ENCODE results near the gene MACO1.
"Not testable (repeated sequence)": the region's sequence is repeated elsewhere in the genome, so short reads cannot be mapped to it uniquely, and the experiment has no call there.

Gene MACO1

DNA sequence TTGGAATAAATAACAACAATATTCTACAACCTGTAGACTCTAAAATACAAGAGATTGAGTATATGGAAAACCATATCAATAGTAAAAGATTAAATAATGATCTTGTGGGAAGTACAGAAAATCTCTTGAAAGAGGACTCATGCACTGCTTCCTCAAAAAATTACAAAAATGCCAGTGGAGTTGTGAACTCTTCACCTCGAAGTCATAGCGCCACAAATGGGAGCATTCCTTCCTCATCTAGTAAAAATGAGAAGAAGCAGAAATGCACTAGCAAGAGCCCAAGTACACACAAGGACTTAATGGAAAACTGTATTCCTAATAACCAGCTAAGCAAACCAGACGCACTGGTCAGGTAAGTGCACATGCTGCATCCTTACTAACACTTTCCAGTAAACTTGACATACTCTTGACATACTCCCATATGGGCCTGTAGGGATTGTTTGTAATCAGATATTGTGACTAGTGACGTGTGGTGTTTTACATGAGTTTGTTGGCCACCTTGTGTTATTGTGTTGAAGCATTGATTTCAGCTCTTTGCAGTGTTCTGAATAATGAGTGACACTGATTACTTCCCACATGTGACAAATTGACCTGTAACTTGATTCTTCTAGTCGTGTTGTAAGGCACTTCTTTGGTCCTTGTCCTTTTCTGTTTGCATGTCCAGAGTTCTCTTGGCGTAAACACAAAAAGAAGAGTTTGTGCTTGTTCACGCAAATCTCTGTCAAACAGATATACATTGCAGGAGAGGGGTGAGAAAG lies 28.0 kb downstream of the MACO1 start:
- DNase-seq: no peak

DNA sequence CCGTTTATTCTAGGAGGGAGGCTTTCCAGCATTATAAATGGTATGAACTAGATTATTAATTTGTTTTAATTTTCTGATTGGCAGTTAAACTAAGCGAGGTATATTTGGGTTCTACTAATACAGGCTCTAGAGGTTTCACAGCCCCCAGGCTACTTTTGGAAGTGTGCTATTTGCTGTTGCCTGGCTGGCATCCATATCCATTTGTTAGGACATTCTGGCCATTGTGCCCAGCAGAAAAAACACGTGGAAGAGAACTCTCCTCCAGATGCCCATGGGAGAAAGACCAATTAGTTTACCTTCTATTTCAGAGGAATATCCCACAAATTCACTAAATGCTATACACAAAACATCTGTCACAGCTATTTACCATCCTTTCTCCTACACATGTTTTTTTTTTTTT lies 29.3 kb downstream of the MACO1 start:
- no peak for DNase-seq

DNA sequence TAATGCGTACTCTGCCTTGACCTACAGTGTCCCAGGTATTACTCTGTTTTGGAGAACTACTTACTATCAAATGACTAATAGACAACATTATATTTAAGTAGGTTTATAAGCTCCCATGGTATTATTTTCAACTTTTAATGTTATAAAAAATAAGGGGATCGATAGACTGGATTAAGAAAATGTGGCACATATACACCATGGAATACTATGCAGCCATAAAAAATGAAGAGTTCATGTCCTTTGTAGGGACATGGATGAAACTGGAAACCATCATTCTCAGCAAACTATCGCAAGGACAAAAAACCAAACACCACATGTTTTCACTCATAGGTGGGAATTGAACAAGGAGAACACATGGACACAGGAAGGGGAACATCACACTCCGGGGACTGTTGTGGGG lies 30.1 kb downstream of the MACO1 start:
- not testable (repeated sequence) for DNase-seq

DNA sequence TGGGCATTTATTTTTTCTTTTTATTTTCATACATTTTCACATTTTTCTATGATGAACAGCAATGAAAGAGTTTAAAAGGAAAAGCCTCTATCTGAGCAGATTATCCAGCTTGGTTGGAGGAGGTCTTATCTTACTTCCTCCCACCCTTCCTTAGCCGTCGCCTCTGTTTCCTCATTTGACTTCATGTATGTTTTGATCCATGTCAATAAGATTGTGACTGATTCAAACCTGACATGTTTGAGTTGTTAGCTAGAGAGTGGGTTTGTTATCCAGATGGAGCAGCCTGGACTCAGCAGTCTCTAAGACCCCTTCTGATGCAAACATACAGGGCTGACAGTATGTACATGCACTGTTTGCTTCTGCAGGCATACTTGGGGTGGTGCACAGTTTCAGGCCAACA lies 31.2 kb downstream of the MACO1 start:
- DNase-seq: no peak

DNA sequence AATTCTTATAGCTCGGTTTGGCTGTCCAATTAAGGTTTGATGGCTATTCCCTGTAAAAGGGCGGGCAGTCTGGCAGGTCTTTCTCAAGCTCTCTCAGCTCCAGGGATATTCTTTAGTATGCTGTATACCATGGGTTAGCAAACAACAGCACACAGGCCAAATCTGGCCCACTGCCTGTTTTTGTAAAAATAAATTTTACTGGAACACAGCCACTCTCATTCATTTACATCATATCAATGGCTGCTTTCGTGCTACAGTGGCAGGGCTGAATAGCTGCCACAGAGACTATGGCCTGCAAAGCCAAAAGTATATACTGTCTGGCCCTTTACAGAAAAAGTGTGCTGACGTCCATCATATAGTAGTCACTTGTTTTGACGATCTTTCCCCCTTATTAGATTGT lies 32.0 kb downstream of the MACO1 start:
- DNase-seq: no peak

DNA sequence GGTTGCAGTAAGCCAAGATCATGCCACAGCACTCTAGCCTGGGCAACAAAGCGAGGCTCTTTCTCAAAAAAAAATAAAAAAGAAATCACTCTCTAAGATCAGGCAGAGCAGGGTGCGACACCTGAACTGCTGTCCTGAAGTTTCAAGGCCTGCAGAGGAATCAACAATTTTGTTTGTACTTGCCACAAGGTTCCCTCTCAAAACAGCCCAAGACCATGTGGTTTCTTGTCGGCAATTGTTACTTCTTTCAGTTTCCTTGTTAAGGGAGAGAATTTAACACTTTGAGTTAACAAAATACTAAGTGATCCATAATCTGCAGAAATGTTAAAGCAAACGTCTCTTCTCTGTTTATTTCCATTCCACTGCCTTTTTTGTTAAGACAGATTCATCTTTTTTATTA lies 36.5 kb downstream of the MACO1 start:
- no peak for DNase-seq

DNA sequence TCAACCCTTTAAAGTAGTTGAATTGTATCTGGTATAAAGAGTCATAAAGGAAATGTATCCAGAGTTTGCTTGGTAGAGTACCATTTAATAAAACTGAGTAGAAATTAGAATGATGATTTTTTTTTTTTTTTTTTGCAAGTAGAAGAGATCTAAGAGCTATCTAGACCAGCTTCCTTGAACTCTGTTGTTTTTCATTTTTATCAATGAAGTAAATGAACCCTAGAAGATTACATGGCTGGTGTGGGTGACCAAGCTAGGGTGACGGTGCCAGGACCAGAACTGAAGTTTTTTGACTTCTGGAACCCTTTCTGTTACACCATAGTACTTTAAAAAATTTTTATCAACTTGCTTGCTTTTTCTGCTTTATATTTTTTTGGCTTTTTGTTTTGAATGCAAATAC lies 36.9 kb downstream of the MACO1 start:
- DNase-seq: no peak

DNA sequence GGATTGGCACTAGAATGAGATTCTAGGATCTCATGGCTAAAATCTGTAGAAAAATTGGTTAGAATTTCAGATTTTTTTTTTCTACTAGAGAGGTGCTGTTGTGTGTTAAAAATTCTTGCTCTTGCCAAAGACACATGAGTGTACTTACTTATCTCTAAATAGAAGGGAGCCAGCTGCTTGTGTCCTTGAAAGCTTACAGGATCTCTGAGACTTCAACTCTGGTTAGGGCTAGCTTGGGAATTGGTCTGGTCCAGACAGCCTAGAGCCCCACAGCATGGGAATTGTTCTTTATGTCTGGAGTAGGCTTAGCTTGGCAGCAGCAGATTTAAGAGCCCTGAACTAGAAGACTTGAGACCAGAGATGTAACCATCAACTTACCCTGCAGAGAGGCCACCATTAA lies 37.3 kb downstream of the MACO1 start:
- DNase-seq: no peak

DNA sequence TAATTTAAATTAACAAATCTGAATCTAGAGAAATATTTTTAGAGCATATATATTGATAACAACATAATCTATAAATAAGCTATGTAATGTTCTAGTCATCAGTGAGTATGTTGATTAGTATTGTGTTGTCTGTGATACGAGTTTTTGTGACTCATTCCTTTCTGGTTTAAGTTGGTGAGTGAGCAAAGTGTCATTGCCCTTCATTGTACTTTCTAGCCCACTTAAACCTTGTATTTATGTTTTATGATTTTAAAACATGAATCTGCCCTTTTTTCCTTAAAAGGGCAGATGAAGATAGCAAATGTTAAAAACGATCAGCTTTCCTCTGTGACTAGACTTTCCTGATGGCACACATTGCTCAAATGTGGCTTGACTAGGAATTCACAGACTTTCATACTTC lies 38.5 kb downstream of the MACO1 start:
- DNase-seq: no peak

DNA sequence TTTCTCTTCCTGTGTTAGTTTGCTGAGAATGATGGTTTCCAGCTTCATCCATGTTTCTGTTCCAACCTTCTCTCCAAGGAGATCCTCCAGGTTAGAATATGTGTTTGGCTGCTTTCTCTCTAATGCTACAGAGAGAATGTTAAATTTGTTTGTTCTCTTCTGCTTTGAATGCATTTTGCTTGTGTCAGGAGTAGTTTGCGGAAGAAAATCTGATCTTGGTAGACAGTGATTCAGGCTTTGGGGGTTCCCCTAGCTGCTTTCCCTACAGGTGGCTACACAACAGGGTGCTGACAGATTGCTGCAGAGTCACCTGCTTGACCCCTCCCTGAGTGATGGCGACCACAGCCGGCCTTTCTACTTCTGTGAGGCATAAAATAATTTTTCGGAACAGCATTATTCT lies 41.8 kb downstream of the MACO1 start:
- DNase-seq: peak; percentile 35

DNA sequence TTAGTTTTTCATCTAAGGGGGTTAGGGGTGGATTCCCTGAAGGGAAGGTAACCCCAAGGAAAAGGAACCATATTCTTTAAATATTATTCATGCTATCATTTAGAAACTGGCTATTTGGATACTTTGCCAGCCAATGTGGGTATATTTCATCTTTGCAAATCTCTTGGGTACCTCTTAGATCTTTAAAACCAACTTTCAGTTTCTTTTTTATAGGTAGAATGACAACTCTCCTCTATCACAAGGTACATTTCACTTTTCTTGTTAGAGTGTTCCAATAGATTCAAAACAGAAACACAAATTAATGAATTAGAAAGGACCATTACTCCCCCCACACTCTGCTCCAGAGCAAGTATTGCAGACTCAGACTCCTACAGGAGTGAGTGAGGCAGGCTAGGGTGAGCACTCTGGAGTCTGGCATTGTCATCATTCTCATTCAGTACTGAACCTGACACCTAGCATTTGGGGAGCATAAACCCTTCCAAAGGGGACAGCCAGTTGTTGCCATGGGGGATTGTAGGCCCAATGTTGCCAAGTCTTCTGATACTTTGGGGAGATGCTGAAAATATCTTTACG lies 43.0 kb downstream of the MACO1 start:
- no peak for DNase-seq

DNA sequence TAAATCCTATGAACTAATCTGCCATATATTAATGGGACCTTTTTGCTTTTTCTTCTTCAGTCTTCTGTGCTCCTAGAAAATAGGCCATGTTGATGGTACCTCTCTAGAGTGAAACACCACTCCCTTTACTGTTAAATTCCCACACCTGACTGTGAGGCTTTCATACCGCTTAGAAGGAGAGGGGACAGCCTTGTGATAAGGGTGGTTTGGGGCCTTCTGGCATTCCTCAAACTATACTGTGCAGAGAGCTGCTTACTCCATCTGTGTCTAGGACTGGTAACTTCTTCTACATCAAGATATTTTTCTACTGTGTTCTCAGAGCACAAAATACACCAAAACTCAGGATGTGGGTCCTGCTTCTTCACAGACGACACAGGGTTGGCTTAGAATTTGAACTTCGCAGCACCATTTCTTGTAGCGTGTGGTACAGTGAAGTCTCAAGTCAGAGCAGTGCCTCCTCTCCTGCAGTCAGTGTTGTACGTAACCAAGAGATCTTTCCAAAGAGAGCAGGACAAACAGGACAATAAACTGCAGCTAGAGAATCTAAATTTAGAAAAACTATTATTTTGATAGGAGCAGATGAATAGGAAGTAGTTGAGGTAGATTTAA lies 43.8 kb downstream of the MACO1 start:
- DNase-seq: no peak

DNA sequence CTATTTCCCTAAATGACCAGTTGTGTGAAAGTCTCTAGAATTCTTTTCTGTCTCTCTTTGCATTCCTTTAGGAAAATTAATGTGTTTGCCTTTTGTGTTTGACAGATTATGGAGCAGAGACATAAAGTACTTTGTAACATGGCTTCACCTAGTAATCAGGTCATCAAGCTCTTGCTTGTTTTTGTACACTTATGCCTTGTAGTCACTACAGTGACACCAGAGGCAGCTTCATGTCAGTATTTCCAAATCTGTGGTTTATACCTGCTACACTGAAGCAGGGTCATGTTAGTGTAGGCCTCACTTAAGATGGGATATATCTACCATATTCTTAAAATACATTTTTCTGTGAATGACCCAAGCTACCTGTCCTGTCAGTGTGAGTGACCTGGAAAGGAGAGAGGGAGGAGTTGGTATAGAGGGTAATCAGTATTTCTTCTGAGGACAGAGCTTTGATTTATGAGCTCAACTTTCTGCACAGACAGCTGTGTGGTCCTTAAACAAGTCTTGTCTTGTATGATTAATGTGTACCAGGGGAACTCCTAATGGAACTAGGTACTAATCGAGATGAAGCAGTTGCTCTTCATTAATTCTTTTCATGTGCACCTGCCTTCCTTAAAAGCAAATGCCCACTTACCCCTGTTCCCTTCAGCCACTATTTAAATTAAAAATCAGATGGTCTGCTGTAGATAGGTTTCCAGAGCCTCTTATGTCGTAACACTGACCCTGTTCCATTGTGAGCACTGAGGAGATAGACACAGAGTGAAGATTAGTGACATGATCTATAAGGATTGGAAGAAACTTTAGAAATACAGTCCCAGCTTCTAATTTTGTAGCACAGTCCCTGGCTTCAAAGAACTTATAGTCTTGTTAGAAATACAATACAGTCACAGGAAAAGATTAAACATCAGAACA lies 45.7 kb downstream of the MACO1 start:
- DNase-seq: no peak

DNA sequence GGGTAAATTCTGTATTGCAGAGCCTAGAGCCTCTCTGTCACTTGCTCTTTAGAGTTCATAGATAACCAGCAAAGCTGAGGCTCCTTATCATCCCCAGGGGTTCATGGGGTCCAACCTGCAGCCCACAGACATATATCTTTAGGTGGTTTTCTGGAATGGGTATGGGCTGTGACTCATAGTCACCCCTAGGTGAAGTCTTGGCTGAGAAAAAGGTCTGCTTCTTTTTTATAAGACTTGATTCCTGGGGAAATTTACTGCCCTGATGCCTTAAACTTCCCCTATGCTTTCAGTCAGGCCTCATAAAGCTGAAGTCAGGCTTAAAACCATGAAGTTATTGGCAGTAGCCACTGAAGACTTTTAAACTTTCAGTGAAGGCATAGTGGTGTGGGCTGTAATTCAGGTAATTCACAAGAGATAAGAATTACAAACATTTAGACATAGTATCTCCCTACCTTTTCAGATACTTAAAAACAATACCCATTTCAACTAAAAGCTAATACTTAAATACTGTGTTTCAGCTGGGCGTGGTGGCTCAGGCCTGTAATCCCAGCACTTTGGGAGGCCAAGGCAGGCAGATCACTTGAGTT lies 46.8 kb downstream of the MACO1 start:
- no peak for DNase-seq

DNA sequence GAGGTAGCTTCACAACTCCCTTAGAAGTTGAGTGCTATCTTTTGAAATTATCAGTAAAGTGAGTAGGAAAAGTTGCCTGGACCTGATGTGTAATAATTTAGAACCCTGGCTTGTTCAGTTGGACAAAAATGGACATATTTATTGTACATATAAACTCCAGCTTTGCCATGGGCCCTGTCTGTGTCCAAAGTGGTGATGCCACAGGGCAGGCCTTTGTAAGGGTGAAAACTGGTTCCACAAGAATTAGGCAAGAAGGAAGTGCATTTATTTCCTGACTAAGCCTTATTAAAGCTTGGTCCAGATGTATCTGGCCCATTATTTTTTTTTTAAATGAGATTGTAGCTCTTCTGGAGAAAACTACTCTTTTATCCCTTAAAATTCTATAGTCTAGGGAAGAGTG lies 47.9 kb downstream of the MACO1 start:
- DNase-seq: no peak

DNA sequence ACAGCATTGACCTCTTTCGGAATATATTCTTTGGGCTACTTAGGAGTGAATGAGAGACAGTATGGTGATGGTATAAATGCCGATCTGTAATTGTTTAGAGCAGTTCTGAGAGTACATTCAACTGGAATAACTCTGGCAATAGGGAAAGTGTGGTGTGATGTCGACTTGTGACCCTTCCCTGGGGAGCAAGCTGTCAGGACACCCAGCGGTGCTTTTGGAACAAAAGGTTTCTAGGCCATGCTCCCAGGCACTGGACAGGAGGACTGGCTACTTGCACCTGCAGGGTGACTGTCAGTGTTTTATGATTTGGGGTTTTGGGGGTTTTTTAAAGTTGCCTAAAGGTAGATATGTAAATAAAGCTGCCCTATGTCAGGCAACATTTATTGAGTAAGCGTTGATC lies 50.9 kb downstream of the MACO1 start:
- no peak for DNase-seq

DNA sequence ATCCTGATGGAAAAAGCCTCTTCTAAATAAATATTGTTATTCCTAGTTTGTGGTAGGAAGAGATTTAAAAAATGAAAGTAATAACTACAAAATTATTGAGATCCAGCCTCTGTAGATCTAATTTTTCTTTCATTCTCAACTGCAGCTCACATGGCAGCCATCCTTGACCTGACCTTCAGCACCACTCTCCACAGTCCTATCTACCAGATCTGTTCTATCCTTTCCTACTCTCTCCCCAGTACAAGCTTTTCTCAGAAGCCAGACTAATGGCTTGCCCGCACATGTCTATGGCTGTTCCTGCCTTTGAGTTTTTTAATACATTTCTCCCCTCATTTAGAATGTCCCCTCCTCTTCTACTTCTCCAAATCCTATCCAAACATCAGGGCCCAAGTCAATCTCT lies 51.5 kb downstream of the MACO1 start:
- DNase-seq: no peak

DNA sequence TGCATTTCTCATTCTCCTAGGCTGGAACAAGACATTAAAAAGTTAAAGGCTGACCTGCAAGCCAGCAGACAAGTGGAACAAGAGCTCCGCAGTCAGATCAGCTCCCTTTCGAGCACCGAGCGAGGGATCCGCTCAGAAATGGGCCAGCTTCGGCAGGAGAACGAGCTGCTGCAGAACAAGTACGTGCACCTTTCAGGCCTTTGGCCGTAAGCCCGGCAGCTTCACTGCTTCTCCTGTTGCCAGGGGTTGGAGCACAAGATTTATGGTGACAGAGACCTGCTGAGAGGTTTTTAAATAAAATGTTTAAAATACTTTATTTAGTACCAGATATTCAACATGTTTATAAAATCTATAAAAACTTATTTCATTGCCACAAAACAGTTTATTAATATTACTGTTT lies 53.4 kb downstream of the MACO1 start:
- DNase-seq: no peak

DNA sequence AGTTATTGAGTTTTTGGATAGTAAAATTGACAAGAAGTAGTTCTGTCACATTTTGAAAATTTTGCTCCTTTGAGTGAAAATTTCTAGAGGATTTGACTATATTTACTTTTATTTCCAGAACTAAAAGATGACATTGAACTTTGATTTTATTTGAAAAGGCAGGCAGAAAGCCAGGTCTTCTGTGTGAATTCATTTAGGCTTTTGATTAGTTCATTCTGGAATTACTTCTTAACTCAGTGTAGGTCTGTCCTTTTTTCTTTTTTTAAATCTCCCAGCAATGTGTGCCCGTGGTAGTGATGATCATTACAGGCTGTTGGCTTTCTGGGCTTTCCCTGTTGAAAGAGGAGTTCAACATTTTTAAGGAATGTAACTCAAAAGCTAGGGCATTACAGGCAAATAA lies 53.8 kb downstream of the MACO1 start:
- DNase-seq: no peak

DNA sequence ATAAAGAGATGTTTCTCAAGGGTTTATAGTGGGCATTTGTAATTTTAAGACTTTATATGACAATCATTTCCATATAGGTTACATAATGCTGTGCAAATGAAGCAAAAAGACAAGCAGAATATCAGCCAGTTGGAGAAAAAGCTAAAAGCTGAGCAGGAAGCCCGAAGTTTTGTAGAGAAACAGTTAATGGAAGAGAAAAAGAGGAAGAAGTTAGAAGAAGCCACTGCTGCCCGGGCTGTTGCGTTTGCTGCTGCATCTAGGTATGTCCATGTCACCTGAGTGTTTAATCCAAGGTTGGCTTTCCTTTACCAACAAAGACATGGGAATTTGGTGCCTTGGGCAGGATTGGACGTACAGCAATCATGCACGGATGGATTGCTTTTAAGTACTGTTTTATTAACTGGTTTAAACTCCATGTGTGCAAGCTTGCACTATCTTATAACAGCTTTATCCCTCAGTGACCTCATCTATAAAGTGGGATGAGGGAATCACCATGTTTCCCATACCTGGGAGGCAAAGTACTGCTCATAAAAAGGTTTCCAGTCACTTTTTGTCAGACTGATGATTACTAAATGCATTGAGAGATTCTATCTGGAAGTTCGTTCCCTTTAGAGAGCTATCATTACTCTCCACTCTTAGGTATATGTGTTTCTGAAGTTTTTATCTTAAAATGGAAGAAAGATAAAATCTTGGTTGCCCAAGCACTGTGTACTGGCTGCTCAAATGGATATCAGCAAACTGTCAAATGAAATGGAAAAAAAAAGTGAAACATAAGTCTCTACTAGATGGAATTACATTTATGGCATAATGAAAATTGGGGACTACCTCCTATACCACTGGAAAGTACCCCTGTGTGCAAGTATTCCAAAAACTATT lies 55.1 kb downstream of the MACO1 start:
- DNase-seq: no peak

DNA sequence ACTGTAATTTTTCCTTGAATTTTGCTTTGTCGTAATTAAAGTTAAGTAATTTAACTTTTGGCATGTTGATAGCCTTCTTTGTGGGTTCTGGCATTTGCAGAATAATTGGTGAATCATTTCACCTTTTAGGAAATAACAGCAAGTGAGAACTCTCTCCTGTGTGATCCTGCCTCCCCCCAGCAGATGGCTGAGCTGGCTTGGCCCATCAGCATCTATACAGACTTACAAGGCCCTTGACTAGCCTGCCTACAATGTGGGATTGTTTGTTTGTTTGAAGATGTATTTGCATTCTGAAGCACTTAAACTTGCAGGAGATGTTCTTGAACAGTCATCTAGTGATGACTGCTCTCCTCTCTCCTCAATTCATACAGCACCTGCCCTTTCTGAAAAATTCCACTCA lies 55.9 kb downstream of the MACO1 start:
- DNase-seq: no peak

DNA sequence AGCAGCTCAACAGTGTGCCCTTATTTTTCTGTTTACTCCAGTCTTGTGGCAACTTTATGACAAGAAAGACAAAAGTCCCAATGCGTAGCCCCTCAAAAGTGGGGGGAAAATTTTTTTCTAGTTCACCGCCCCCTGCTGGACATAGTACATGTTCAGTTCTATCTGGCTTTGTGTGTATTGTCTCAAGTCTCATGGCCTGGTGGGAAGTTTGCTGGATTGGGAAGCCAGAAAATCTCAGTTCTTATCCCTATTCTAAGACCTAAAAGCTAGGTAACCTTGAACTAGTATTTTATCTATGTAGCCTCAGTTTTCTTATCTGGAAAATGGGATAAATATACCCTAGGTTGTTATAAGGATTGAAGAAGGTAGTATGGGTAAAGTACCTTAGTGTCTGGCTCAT lies 56.9 kb downstream of the MACO1 start:
- DNase-seq: peak; percentile 50
